Nephron progenitor cell (in vitro differentiated cells): ENCODE measurements around the gene LRP1B.

ENCODE experiments used
- DNase-seq: peaks from one replicate; pipeline ENCODE4 v3.0.0; 2021
- H3K27ac Mint-ChIP-seq: 2 replicates; pipeline ENCODE4 v1.8.0; 2021; ENCODE audit warnings: mild to moderate bottlenecking, moderate library complexity, mixed read lengths
- H3K27me3 Mint-ChIP-seq: 2 replicates; pipeline ENCODE4 v1.8.0; 2021; ENCODE audit warnings: mild to moderate bottlenecking, low read depth, mixed read lengths; ENCODE audit not compliant: poor library complexity
- H3K36me3 Mint-ChIP-seq: 2 replicates; pipeline ENCODE4 v1.8.0; 2021; ENCODE audit warnings: low read depth, mixed read lengths
- H3K4me1 Mint-ChIP-seq: 2 replicates; pipeline ENCODE4 v1.8.0; 2021; ENCODE audit warnings: mixed read lengths
- H3K4me3 Mint-ChIP-seq: 2 replicates; pipeline ENCODE4 v1.8.0; 2021; ENCODE audit warnings: mild to moderate bottlenecking, moderate library complexity, mixed read lengths
- H3K9me3 Mint-ChIP-seq: 2 replicates; pipeline ENCODE4 v1.8.0; 2021; ENCODE audit warnings: mild to moderate bottlenecking, moderate library complexity, mixed read lengths
- CTCF ChIP-seq: fragments of 200-600 bp; sonication (generic); IDR thresholded peaks from 2 replicates; pipeline ENCODE4 v1.5.0; 2021; ENCODE audit warnings: antibody characterized with exemption

The LRP1B gene

GRCh38 chr2:140355511-140356090, 1775.2 kb downstream of the LRP1B start:
- Mint-ChIP-seq H3K9me3 (no peaks in the 10 kb centered on the region), H3K4me1 (no peaks in the 10 kb centered on the region), H3K4me3 (no peak overlapping the region), H3K27ac (no peak overlapping the region), H3K27me3 (no peaks in the 10 kb centered on the region), H3K36me3 (no peaks in the 10 kb centered on the region)
- no peak for TF ChIP-seq CTCF
- no peak for DNase-seq

GRCh38 chr2:140354544-140354943, 1776.3 kb downstream of the LRP1B start:
- H3K36me3 Mint-ChIP-seq = no peaks in the 10 kb centered on the region
- H3K27ac Mint-ChIP-seq = no peak overlapping the region
- TF ChIP-seq CTCF = no peak
- no peaks in the 10 kb centered on the region for H3K27me3 Mint-ChIP-seq
- H3K9me3 Mint-ChIP-seq = no peaks in the 10 kb centered on the region
- H3K4me1 Mint-ChIP-seq = no peaks in the 10 kb centered on the region
- no peak overlapping the region for H3K4me3 Mint-ChIP-seq
- DNase-seq = no peak

- H3K4me1 Mint-ChIP-seq = no peaks in the 10 kb centered on the region
- no peaks in the 10 kb centered on the region for H3K36me3 Mint-ChIP-seq
- DNase-seq = no peak
- no peak for TF ChIP-seq CTCF
- H3K9me3 Mint-ChIP-seq = no peaks in the 10 kb centered on the region
- no peak overlapping the region for H3K4me3 Mint-ChIP-seq
- H3K27me3 Mint-ChIP-seq = no peaks in the 10 kb centered on the region
- no peak overlapping the region for H3K27ac Mint-ChIP-seq
Measured at GRCh38 chr2:140353541-140353940, 1777.3 kb downstream of the LRP1B start.

- H3K27ac Mint-ChIP-seq = no peak overlapping the region
- no peaks in the 10 kb centered on the region for H3K9me3 Mint-ChIP-seq
- DNase-seq = no peak
- no peaks in the 10 kb centered on the region for H3K36me3 Mint-ChIP-seq
- H3K27me3 Mint-ChIP-seq = no peaks in the 10 kb centered on the region
- no peak for TF ChIP-seq CTCF
- no peak overlapping the region for H3K4me3 Mint-ChIP-seq
- H3K4me1 Mint-ChIP-seq = no peaks in the 10 kb centered on the region
Measured at GRCh38 chr2:140351692-140352091, 1779.1 kb downstream of the LRP1B start.

- no peak for TF ChIP-seq CTCF
- Mint-ChIP-seq H3K4me1 (no peaks in the 10 kb centered on the region), H3K36me3 (no peaks in the 10 kb centered on the region), H3K9me3 (no peaks in the 10 kb centered on the region), H3K27ac (no peak overlapping the region), H3K4me3 (no peak overlapping the region), H3K27me3 (no peaks in the 10 kb centered on the region)
- DNase-seq = no peak
Measured at GRCh38 chr2:140349695-140350094, 1781.1 kb downstream of the LRP1B start.

GRCh38 chr2:140348826-140349225, 1782.0 kb downstream of the LRP1B start:
- H3K27me3 Mint-ChIP-seq = no peaks in the 10 kb centered on the region
- H3K4me1 Mint-ChIP-seq = no peaks in the 10 kb centered on the region
- H3K4me3 Mint-ChIP-seq = no peak overlapping the region
- TF ChIP-seq CTCF = no peak
- no peak overlapping the region for H3K27ac Mint-ChIP-seq
- DNase-seq = no peak
- no peaks in the 10 kb centered on the region for H3K9me3 Mint-ChIP-seq
- no peaks in the 10 kb centered on the region for H3K36me3 Mint-ChIP-seq
